K562 (cell line): Measurements from ENCODE around the gene DGUOK. TPM values are rescaled to one million over a fixed set of nuclear protein-coding genes. Genes with fewer than 3 reads are reported as not detected.

Source experiments
- CHD7 ChIP-seq: fragments of 200-600 bp; sonication (generic); IDR thresholded peaks from one replicate; pipeline ENCODE4 v1.6.1; 2012; ENCODE audit warnings: mild to moderate bottlenecking, low read depth, low read length, inconsistent platforms
- ELF2 ChIP-seq: fragments of 250-450 bp; sonication (Bioruptor Pico); IDR thresholded peaks from 2 replicates; pipeline ENCODE4 v1.5.0; 2021; ENCODE audit warnings: mild to moderate bottlenecking
- FOS ChIP-seq: IDR thresholded peaks from 3 replicates; pipeline ENCODE4 v1.6.1; 2011; ENCODE audit not compliant: insufficient read length; ENCODE audit errors: extremely low read depth
- KLF10 ChIP-seq: fragments of 250-450 bp; sonication (Bioruptor Pico); IDR thresholded peaks from 2 replicates; pipeline ENCODE4 v1.6.1; 2021; ENCODE audit warnings: matching md5 sums
- RBM34 ChIP-seq: fragments of 200-400 bp; formaldehyde crosslinking; IDR thresholded peaks from 2 replicates; pipeline ENCODE4 v1.6.1; 2018; ENCODE audit warnings: low read length, borderline replicate concordance; ENCODE audit not compliant: insufficient read depth
- SRF ChIP-seq, 2 experiments: fragments of 250-450, 450-650 bp in 1 of 2; sonication (Bioruptor Pico) in 1 of 2; sonication (generic) in 1 of 2; formaldehyde crosslinking; IDR thresholded peaks; 2 replicates each; pipeline versions ENCODE4 v1.5.0 to v1.5.1; 2020 to 2022; ENCODE audit warnings: mild to moderate bottlenecking in 1 of 2, missing genetic modification reagents in 1 of 2
- polyA plus RNA-seq, 8 experiments: library from polyadenylated mRNA; depleted of rRNA in 4 of 8; stranded (reverse) in 5 of 8; unstranded in 3 of 8; fragments of >200 nt; fragmentation: Nextera tagmentation in 2 of 8; fragmentation: Illumina TruSeq in 1 of 8; extraction: Ambion mirVana in 2 of 8; extraction: Trizol in 1 of 8; gene quantifications; 2 replicates each; pipeline versions ENCODE4 v1.2.1 to v1.2.3, GENCODE V29; 2011 to 2014; ENCODE audit warnings: inconsistent platforms in 1 of 8, missing spikeins in 1 of 8
- total RNA-seq, 7 experiments: library from RNA; depleted of rRNA in 6 of 7; stranded (reverse); fragments of >200 nt in 6 of 7; fragmentation: Illumina TruSeq in 2 of 7; extraction: Trizol in 2 of 7; gene quantifications; 2 replicates each; pipeline versions ENCODE4 v1.2.1 to v1.2.3, GENCODE V29; 2011 to 2021; ENCODE audit warnings: low replicate concordance in 1 of 7

DGUOK gene
- total and polyA plus RNA-seq, 9 of the 15 experiments (the other 6 are each of a cell fraction or from before 2014, with no cell fraction given): 67.0 to 288 (median 126) TPM

DNA sequence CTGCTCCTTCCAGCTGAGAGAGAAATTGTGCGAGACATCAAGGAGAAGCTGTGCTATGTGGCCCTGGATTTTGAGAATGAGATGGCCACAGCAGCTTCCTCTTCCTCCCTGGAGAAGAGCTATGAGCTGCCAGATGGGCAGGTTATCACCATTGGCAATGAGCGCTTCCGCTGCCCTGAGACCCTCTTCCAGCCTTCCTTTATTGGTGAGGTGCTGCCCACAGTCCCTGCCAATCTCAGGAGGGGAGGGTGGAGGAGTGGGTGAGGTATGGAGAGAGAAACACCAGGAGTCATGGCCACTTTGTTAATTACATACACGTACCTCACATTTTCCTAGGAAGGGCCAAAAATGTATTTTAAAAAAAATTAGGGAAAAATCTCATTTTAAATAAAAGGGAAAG lies 12.0 kb upstream of the DGUOK start (continued):
- TF ChIP-seq CHD7 (no peak), RBM34 (no peak), KLF10 (CRISPR knock-in tag) (no peak), SRF (CRISPR knock-in tag; IDR thresholded peaks at IDR 0.05) (no peak; a peak in 1 of 4 replicates), ELF2 (CRISPR knock-in tag) (no peak), FOS (no peak)
